ENCODE data around the gene LSP1.
A peak's percentile ranks its signal among the peaks of the same experiment; 100 is the strongest.

Gene LSP1

DNA sequence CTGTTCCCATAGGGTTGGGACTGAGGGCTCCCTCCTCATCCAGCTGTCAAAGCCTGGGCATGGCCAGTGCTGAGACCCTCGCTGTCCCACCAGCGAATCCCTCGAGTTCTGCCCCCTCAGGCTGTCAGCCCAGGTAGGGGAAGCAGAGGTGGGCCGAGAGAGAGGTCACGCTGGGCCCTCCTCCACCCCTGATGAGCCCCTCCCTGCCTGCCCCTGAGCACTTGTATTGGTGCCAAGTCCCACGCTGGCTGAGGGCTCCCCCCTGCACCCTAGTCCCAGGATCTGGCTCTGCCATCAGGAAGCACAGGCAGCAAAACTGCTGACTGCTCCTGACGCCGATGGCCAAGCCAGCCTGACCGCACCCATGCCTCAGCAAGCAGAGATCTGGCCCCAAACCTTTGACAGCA, 35.5 kb downstream of the LSP1 start:
- no peak for DNase-seq (ENCODE audit: extremely low read depth in 1 of 2, low read depth in 1 of 2)

DNA sequence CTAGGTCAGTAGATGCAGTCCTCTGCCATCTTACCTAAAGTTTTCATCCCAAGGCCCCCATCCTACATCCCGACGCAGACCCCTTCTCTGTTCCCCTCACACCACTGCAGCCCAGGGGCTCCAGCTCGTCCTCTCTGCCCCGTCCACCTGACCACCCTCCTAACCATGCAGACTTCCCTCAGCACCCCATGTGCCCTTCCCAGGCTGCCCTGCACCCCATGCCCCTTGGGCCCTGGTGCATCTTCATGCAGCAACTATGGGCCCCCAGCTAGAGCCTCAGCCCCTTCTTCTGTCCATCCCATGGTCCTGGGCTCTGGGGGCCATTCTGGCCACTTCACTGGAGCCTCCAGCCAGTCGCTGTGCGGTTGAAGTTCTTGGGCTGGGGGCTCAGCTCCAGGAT, 35.9 kb downstream of the LSP1 start:
- no peak for DNase-seq (ENCODE audit: extremely low read depth in 1 of 2, low read depth in 1 of 2)

DNA sequence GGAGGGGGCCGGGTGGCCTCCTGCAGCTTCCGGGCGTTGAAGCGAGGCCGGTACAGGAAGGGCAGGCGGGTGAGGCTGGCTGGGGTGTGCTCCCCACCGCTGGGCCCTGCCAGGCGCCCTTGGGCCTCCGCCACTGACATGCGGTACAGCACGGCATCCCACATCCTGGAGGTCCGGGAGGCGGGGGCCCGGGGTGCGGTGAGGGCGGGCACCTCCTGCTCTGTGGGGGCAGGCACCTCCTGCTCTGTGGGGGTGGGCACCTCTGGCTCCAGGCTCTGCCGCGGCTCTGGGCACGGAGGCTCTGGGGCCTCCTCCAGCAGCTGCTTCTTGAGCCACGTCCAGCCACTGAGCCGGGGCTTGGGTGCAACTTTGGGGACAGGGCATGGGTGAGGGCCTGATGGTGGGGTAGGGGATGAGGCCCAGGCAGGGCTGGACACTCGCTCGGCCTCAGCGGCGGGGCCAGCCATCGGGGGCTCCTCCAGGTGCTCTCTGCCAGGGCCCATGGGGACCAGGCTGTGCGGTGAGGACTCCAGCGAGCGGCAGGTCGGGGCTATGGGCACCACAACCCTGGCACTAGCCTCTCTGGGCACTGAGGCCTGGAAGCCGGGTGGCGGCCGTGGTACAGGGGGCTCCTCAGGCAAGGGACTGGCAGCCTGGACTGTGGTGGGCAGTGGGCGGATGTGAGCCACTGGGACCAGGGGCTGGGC, 36.5 kb downstream of the LSP1 start:
- peak; percentile 34 to 66 for DNase-seq (ENCODE audit: extremely low read depth in 1 of 2, low read depth in 1 of 2)

DNA sequence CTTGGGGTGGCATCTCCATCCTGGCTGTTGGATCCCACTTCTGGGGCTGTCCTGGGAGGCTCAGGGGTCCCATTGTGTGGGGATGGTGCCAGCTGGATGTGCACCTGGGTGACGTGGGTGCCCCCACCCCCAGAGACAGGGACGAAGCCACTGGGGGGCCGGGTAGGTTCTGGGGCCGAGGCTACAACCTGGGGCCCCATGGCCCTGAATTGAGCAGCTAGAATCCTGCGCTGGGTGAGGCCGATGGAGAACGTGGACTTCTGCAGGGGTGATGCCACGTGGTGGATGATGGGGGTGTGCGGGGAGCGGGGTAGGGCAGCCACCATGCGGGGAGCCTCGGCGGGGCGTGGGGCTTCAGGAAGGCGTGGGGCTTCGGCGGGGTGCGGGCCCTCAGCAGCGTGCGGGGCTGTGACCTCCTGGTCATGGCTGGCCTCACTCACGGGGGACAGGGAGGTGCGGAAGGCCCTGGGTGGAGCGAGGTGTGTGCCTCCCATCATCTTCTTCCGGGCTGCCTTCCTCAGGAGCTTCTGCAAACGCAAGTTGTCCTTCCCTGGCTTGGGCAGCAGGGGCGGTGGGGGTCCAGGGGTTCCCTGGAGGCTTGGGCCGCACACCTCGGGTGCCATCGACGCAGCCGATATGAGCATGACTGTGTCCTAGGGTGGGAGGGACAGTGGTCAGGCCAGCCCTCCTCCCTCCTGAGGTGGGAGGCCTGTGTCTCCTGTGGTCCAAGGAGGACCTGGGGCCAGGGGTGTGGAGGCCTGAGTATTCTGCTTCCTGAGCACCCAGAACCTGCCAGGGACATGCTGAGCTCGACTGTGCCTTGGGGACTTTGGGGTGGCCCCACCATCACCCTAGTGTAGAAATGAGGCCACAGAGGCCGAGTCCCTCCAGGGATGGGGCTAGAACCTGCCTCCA, 37.3 kb downstream of the LSP1 start:
- no peak for DNase-seq (ENCODE audit: extremely low read depth in 1 of 2, low read depth in 1 of 2)

DNA sequence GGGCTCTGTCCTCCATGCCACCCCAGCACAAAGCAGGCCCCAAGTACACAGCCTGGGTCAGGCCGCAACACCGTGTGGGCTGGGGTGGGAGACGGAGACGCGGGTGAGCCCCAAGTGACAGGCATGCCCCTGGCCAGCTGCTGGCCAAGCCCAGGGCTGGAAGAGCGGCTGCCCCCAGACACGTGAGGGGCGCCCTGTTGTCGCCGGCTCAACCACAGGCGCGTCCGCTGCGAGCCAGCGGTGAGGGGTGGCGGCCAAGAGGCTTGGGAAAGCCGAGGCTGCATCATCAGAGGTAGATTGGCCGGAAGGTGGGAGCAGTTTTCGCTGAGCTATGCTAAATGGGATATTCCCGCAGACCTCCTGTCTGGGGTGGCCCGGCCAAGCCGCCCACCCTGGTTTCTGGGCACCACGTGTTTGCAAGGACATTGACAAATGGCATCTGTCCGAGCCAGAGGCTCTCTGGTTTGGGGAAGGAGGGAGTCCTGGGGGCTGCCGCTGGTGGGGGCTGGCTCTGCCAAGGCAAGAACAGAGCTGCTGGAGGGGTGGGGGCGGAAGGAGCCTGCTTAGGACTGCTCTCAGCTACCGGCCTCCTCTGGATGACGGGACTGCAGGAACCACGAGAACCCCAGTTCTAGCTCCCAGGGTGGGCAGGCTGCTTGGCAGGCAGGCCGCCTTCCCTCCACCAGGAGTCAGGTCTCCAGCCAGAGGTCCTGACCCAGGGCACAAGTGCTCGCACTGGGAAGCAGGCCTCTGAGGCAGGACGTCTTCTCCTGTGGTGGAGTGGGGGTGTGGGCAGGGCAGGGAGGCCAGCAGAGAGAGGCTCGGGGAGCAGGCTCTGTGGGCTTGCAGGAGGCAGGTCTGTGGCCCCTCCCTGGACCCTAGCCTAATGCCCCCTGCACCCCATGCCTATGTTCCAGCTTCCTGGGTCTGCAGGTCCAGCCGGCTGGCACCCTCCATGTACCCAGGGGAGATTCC, 38.3 kb downstream of the LSP1 start:
- DNase-seq (ENCODE audit: extremely low read depth in 1 of 2, low read depth in 1 of 2): no peak

DNA sequence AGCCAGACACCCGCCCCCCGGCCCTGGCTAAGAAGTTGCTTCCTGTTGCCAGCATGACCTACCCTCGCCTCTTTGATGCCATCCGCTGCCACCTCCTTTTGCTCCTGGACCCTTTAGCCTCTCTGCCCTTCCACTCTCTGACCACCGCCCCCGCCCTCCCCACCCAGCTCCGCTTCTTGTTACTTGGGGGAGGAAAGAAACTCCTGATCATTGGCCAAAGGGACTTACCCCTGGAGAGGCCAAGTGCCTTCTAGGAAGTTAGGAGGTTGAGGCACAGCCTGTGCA, 38.9 kb downstream of the LSP1 start, which contains the start of gene PRR33:
TSS of gene PRR33 (minus strand) at position 65 of the 285 bp plus-strand sequence. CDS start 1,311 bp downstream, outside the sequence.
- DNase-seq (ENCODE audit: extremely low read depth in 1 of 2, low read depth in 1 of 2): no peak

DNA sequence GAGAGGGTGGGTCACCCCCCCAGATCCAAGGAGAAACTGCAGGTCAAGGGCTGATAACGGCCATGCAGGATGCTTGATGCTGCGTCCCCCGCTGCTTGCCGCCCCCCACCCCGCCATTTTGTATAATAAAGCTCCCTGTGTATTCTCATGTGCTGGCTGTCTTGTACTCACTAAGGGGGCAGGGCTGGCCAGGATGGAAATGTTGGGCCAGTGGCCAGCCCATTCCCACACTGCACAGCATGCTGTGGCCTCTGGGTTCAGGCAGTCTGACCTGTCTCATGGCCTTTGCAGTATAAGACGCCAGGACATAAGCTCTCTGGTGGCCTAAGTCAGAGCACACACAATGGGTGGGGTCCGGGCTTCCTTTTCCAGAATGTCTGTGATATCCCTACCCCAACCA, 39.2 kb downstream of the LSP1 start:
- DNase-seq (ENCODE audit: extremely low read depth in 1 of 2, low read depth in 1 of 2): no peak

DNA sequence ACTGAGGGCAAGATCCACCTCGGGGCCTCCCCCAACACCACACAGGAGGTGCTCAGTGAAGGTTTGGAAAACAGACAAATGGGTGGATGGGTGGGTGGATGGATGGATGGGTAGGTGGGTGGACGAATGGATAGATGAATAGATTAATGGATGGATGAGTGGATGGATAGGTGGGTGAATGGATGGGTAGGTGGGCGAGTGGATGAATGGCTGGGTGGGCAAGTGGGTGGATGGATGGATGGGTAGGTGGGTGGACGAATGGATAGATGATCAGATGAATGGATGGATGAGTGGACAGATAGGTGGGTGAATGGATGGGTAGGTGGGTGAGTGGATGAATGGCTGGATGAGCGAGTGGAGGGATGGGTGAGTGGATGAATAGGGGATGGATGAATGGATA, 39.7 kb downstream of the LSP1 start:
- DNase-seq (ENCODE audit: extremely low read depth in 1 of 2, low read depth in 1 of 2): no peak

DNA sequence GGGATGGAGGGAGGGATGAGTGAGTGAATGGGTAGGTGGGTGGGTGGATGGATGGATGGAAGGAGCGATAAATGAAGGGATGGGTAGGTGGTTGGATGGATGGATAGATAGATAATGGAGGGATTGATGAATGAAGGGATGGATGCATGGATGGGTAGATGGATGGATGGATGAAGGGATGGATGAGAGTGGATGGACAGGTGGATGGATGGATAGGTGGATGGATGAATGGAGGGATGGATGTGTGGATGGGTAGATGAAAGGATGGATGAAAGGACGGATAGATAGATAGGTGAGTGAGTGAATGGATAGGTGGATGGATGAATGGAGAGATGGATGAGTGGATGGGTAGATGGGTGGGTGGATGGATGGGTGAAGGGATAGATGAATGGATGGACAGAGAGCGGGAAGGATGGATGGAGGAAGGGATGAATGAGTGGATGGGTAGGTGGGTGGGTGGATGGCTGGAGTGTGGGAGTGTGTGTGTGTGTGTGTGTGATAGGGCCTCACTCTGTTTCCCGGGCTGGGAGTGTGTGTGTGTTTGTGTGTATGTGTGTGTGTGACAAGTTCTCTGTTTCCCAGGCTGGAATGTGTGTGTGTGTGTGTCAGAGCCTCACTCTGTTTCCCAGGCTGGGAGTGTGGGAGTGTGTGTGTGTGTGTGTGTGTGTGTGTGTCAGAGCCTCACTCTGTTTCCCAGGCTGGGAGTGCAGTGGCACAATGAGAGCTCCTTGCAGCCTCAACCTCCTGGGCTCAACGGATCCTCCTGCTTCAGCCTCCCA, 40.9 kb downstream of the LSP1 start:
- DNase-seq (ENCODE audit: extremely low read depth in 1 of 2, low read depth in 1 of 2): no peak

DNA sequence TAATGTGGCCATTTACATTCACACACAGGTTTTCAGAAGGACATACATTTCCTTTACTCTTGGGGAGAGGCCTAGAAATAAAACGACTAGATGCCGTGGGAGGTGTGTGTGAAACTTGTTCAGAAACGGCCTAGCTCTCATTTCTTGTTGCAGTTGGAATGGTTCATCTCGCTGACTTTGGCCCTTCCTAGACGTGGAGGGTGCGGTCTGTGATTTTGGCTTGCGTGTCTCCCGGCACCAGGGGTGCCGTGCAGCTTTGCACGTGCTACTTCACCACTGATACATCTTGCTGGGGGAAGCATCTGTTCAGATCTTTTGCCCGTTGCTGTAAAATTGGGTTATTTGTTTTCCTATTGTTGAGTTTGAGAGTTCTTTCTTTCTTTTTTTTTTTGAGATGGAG, 41.9 kb downstream of the LSP1 start:
- no peak for DNase-seq (ENCODE audit: extremely low read depth in 1 of 2, low read depth in 1 of 2)

DNA sequence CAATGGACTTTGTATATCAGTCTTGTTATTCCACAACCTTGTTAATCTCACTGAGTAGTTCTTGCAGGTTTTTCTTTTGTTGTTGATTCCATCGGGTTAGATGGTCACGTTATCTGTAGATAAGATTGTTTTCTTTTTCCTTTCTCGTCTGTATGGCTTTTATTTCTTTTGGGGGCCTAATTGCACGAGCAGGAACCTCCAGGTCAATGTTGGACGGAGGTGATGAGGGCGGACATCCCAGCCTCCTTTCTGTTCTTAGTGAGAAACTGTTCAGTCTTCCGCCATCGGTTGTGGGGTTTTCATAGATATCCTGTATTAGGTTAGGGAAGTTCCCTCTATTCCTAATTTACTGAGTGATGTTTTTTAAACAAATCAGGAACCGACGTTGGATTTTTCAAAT, 43.6 kb downstream of the LSP1 start:
- no peak for DNase-seq (ENCODE audit: extremely low read depth in 1 of 2, low read depth in 1 of 2)

DNA sequence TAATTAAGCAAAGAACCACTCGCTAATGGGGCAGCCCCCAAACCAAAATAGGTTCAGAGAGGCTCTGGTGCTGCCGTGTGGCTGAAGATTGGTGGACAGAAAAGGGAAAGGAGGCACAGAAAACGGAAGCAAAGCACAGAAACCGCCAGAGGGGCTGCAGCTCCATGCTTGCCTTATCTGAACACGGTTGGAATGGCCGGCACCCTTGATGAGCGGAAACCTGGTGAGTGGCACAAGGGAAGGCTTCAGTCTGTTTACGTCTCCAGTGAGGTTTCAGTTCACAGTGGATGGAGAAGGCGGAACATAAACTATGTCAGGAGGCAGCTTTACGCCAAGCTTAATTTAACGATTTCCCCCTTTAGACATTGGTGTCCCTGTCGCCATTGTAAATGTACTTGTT, 44.0 kb downstream of the LSP1 start:
- no peak for DNase-seq (ENCODE audit: extremely low read depth in 1 of 2, low read depth in 1 of 2)

DNA sequence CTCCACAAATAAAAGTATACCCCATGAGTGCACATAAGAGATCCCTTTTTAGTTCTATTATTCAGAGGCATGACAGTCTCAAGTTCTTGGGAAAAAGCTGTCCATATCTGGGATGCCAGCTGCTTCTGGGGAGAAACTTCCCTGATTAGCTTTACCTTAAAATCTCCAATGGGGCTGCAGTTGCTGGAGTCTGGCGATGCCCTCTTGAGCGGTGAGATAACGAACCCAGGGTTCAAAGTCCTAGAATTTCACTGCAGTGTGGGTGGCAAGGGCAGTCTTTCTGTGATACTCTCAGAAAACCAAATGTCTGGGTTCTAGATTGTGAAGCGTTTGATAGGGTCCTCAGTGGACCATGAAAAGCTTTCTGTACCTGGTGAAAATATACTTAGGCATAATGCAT, 46.2 kb downstream of the LSP1 start:
- no peak for DNase-seq (ENCODE audit: extremely low read depth in 1 of 2, low read depth in 1 of 2)

DNA sequence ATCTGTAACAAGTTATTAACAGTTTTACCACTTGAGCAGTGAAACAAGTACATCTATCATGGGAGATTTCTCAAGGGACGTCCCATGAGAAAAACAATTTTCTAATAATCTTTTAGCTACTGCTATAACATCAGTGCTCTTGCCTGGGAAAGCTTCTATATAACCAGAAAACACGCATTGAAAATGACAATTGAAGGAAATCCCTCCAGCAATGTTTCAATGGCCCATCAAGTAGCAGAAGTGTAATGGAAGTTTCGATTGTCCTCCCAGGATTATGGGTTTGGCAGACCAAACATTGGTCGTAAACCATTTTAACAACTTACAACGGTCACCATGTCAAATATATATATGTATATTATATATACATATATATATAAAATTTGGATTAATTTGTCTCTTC, 46.8 kb downstream of the LSP1 start:
- DNase-seq (ENCODE audit: extremely low read depth in 1 of 2, low read depth in 1 of 2): no peak

DNA sequence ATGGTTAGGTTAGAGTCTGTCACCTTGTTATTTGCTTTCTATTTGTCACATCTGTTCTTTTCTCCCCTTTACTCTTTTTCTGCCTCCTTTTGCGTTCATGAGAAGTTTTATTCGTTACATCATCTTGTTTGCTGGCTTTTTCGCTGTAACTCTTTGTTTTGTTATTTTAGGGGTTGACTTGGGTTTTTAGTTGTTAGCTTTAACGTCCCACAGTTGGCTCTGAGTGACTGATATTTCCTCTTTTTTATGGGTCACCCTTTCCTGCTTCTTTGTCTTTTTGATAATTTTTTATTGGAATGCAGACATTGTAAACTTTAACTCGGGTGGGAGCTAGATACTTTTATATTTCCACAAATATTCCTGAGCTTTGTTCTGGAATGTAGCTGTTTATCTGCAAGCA, 53.3 kb downstream of the LSP1 start:
- DNase-seq (ENCODE audit: extremely low read depth in 1 of 2, low read depth in 1 of 2): no peak

DNA sequence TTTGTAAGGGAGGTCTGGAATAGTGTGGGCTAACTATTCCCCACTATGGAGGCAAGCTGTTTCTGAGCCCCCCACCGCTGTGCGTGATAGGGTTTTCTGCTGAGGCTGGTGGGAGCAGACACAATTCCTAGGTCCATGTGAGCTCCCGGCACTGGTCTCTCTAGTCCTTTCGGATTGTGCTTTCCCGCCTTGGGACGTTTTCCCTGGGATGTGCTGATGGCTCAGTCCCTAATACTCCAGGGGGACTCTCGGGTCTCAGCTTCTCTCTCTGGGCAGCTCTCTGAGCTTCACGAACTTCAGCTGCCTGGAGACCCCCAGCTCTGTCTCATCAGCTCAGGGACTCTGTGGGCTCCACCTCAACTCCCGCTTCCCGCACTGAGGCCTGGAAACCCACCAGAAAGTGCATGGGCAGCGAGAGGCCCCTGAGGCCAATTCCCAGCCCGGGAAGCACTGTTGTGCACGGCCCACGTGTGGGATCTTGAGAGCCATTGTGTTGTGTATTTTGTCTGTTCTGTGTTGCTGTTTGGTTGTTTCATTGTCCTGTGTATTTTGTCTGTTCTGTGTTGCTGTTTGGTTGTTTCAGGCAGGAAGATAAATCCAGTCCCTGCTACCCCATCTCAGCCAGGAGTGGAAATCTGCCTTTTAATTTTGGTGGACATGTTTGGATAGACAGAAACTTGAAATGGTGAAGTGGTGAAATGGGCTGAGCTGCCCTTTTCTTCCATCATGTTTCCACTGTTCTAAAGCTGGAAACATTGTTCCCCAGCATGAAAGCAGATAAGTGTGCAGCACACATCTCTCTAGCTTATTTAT, 53.9 kb downstream of the LSP1 start:
- DNase-seq (ENCODE audit: extremely low read depth in 1 of 2, low read depth in 1 of 2): no peak

DNA sequence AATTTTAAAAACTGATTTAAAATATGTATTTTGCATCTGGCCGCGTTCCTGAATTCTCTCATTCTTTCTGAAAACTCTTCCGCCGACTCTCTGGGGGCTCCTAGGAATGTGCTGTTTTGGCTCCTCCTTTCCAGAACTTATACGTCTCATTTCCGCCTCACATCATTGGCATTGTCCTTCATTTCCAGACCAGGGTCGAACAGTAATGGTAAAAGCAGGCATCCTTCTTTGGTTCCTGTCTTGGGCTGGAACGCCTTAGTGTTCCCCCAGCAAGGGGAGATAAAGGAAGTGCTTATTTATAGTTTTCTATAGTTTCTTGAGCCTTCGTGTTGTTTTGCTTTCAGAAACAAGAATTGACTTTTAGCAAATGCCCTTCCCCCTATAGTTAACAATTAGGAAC, 55.7 kb downstream of the LSP1 start:
- DNase-seq (ENCODE audit: extremely low read depth in 1 of 2, low read depth in 1 of 2): no peak

DNA sequence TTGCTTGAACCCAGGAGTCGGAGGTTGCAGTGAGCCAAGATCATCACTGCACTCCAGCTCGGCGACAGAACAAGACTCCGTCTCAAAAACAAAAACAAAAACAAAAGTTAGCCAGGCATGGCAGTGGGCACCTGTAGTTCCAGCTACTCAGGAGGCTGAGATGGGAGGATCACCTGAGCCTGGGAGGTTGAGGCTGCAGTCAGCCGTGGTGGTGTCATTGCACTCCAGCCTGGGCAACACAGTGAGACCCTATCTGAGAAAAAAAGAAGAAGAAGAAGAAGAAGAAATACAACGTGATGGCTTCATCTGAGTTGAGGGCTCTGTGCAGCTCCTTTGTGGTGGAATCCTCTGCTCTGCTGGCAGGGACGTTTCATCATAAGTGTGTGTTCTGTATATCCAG, 56.6 kb downstream of the LSP1 start:
- DNase-seq (ENCODE audit: extremely low read depth in 1 of 2, low read depth in 1 of 2): no peak

DNA sequence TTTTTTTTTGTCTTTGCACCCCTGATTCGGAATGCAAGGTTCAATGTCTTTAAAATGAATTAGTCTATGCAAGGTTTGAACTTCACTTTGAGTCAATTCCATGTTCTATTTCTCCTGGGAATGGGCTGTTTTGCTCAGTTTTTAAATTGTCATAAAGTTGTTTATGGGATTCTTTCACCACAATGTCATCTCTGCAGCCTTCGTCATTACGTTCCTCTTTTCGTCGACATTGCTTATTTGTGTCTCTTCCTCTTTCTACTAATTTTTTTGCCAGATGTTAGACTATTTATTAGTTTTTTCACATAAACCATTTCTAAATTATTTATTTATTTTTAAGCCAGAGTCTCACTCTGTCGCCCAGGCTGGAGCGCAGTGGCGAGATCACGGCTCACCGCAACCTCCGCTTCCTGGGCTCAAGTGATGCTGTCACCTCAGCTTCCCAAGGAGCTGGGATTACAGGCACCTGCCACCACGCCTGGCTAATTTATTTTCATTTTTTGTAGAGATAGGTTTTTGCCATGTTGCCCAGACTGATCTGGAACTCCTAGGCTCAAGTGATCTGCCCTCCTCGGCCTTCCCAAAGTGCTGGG, 59.5 kb downstream of the LSP1 start:
- no peak for DNase-seq (ENCODE audit: extremely low read depth in 1 of 2, low read depth in 1 of 2)
